Stimulated activated naive B cell treated with anti-CD40 and anti-IgM and Interleukin-4, amounts not matched to agents 10 μg/mL and 1 μg/mL and 100 μg/mL, for 72 hours (primary cell): ENCODE measurements around the gene KCTD17.

ENCODE experiments used
- ATAC-seq, 2 donors: fragments of 150-1000 bp; cut with Tn5 transposase; replicated peaks; 2 replicates each; pipeline ENCODE4 v1.10.0; 2021; ENCODE audit warnings: moderate library complexity in 1 of 2
- DNase-seq: peaks from one replicate; pipeline ENCODE4 v3.0.0; 2021
- H3K27ac Mint-ChIP-seq: one replicate; pipeline ENCODE4 v1.8.0; 2022; ENCODE audit warnings: mild to moderate bottlenecking, mixed read lengths
- H3K27me3 Mint-ChIP-seq, 2 donors: one replicate each; pipeline ENCODE4 v1.8.0; 2022; ENCODE audit warnings: mixed read lengths in 2 of 2
- H3K36me3 Mint-ChIP-seq, 2 donors: one replicate each; pipeline ENCODE4 v1.8.0; 2022; ENCODE audit warnings: mixed read lengths in 2 of 2, mild to moderate bottlenecking in 1 of 2
- H3K4me1 Mint-ChIP-seq, 2 donors: one replicate each; pipeline ENCODE4 v1.8.0; 2022; ENCODE audit warnings: mixed read lengths in 2 of 2, mild to moderate bottlenecking in 1 of 2
- H3K4me3 Mint-ChIP-seq, 2 donors: one replicate each; pipeline ENCODE4 v1.8.0; 2022; ENCODE audit warnings: mild to moderate bottlenecking in 2 of 2, mixed read lengths in 2 of 2, moderate library complexity in 1 of 2
- H3K9me3 Mint-ChIP-seq, 2 donors: one replicate each; pipeline ENCODE4 v1.8.0; 2022; ENCODE audit warnings: mixed read lengths in 2 of 2, mild to moderate bottlenecking in 1 of 2

KCTD17 gene

GRCh38 chr22:37097346-37097745 lies 45.8 kb downstream of the KCTD17 start:
- Mint-ChIP-seq H3K27ac (no peak overlapping the region), H3K4me1 (peaks cover 9 to 26% of the 10 kb centered on the region in 2 donors), H3K27me3 (peaks cover 44 to 47% of the 10 kb centered on the region in 2 donors), H3K9me3 (no peaks in the 10 kb centered on the region), H3K36me3 (no peaks in the 10 kb centered on the region), H3K4me3 (no peak overlapping the region)
- DNase-seq (no peak), ATAC-seq (no peak)

GRCh38 chr22:37098976-37099591 lies 47.5 kb downstream of the KCTD17 start:
- H3K9me3 Mint-ChIP-seq = no peaks in the 10 kb centered on the region
- H3K27me3 Mint-ChIP-seq = peaks cover 46 to 48% of the 10 kb centered on the region in 2 donors
- peaks cover 14 to 31% of the 10 kb centered on the region in 2 donors for H3K4me1 Mint-ChIP-seq
- DNase-seq (no peak), ATAC-seq (no peak)
- no peak overlapping the region for H3K4me3 Mint-ChIP-seq
- H3K36me3 Mint-ChIP-seq = no peaks in the 10 kb centered on the region
- H3K27ac Mint-ChIP-seq = no peak overlapping the region

GRCh38 chr22:37100589-37101127 lies 49.1 kb downstream of the KCTD17 start:
- ATAC-seq = peak; percentile 73
- no peaks in the 10 kb centered on the region for H3K36me3 Mint-ChIP-seq
- H3K4me1 Mint-ChIP-seq = peaks cover 13 to 19% of the 10 kb centered on the region in 2 donors
- H3K27me3 Mint-ChIP-seq = peaks cover 37 to 38% of the 10 kb centered on the region in 2 donors
- no peak for DNase-seq
- no peak overlapping the region for H3K27ac Mint-ChIP-seq
- H3K9me3 Mint-ChIP-seq = no peaks in the 10 kb centered on the region
- H3K4me3 Mint-ChIP-seq = no peak overlapping the region

GRCh38 chr22:37101311-37102066 lies 49.9 kb downstream of the KCTD17 start:
- no peak overlapping the region for H3K4me3 Mint-ChIP-seq
- H3K27me3 Mint-ChIP-seq = peaks cover 32 to 35% of the 10 kb centered on the region in 2 donors
- H3K36me3 Mint-ChIP-seq = no peaks in the 10 kb centered on the region
- peaks cover 13 to 21% of the 10 kb centered on the region in 2 donors for H3K4me1 Mint-ChIP-seq
- DNase-seq = no peak
- H3K9me3 Mint-ChIP-seq = no peaks in the 10 kb centered on the region
- no peak overlapping the region for H3K27ac Mint-ChIP-seq
- ATAC-seq = no peak

- Mint-ChIP-seq H3K27ac (no peak overlapping the region), H3K4me3 (no peak overlapping the region), H3K36me3 (no peaks in the 10 kb centered on the region), H3K9me3 (no peaks in the 10 kb centered on the region), H3K4me1 (peaks cover 12 to 23% of the 10 kb centered on the region in 2 donors), H3K27me3 (peaks cover 24 to 31% of the 10 kb centered on the region in 2 donors)
- ATAC-seq (no peak), DNase-seq (no peak)
These were observed 51.6 kb downstream of the KCTD17 start for GRCh38 chr22:37103151-37103550.

- H3K9me3 Mint-ChIP-seq = no peaks in the 10 kb centered on the region
- ATAC-seq (peak in 1 of 2 donors; percentile 16), DNase-seq (no peak)
- H3K27ac Mint-ChIP-seq = no peak overlapping the region
- no peak overlapping the region for H3K4me3 Mint-ChIP-seq
- peaks cover 17 to 24% of the 10 kb centered on the region in 2 donors for H3K27me3 Mint-ChIP-seq
- peaks cover 12 to 21% of the 10 kb centered on the region in 2 donors for H3K4me1 Mint-ChIP-seq
- H3K36me3 Mint-ChIP-seq = no peaks in the 10 kb centered on the region
These were observed 52.3 kb downstream of the KCTD17 start for GRCh38 chr22:37103656-37104452.

- DNase-seq = no peak
- no peak for ATAC-seq
- Mint-ChIP-seq H3K27ac (no peak overlapping the region), H3K36me3 (no peaks in the 10 kb centered on the region), H3K4me3 (no peak overlapping the region), H3K4me1 (peaks cover 10 to 17% of the 10 kb centered on the region in 2 donors), H3K9me3 (no peaks in the 10 kb centered on the region), H3K27me3 (peaks cover 10 to 14% of the 10 kb centered on the region in 2 donors)
These were observed 53.6 kb downstream of the KCTD17 start for GRCh38 chr22:37105154-37105553.

GRCh38 chr22:37105990-37106389 lies 54.4 kb downstream of the KCTD17 start:
- Mint-ChIP-seq H3K4me1 (peaks cover 6 to 9% of the 10 kb centered on the region in 2 donors), H3K36me3 (no peaks in the 10 kb centered on the region), H3K27me3 (peaks cover 10 to 16% of the 10 kb centered on the region in 2 donors), H3K4me3 (no peak overlapping the region), H3K9me3 (no peaks in the 10 kb centered on the region), H3K27ac (no peak overlapping the region)
- no peak for ATAC-seq
- no peak for DNase-seq

GRCh38 chr22:37107816-37108621 lies 56.5 kb downstream of the KCTD17 start:
- Mint-ChIP-seq H3K4me1 (peaks cover 6 to 9% of the 10 kb centered on the region in 2 donors), H3K36me3 (no peaks in the 10 kb centered on the region), H3K27ac (no peak overlapping the region), H3K27me3 (peaks cover 14 to 21% of the 10 kb centered on the region in 2 donors), H3K9me3 (no peaks in the 10 kb centered on the region), H3K4me3 (no peak overlapping the region)
- DNase-seq = no peak
- no peak for ATAC-seq

GRCh38 chr22:37109242-37109917 lies 57.8 kb downstream of the KCTD17 start, which contains the start of gene TMPRSS6:
TMPRSS6 (minus strand) TSS chr22:37109713; CDS start chr22:37103417, 6,296 bp downstream.
- no peaks in the 10 kb centered on the region for H3K9me3 Mint-ChIP-seq
- ATAC-seq = no peak

GRCh38 chr22:37111156-37111717 lies 59.7 kb downstream of the KCTD17 start:
- no peaks in the 10 kb centered on the region for H3K36me3 Mint-ChIP-seq
- peaks cover 11 to 12% of the 10 kb centered on the region in 2 donors for H3K27me3 Mint-ChIP-seq
- H3K4me1 Mint-ChIP-seq = peaks cover 0 to 4% of the 10 kb centered on the region in 2 donors
- H3K4me3 Mint-ChIP-seq = no peak overlapping the region
- ATAC-seq = no peak
- no peak overlapping the region for H3K27ac Mint-ChIP-seq
- DNase-seq = no peak
- H3K9me3 Mint-ChIP-seq = no peaks in the 10 kb centered on the region

More at GRCh38 chr22:37109242-37109917, 57.8 kb downstream of the KCTD17 start, which contains the start of gene TMPRSS6:
- Mint-ChIP-seq H3K4me1 (peaks cover 0 to 4% of the 10 kb centered on the region in 2 donors), H3K27me3 (peaks cover 6 to 12% of the 10 kb centered on the region in 2 donors), H3K36me3 (no peaks in the 10 kb centered on the region), H3K4me3 (no peak within 1 kb of the TSS), H3K27ac (no peak within 1 kb of the TSS)
- DNase-seq = no peak

GRCh38 chr22:37112084-37112728 lies 60.7 kb downstream of the KCTD17 start:
- Mint-ChIP-seq H3K27me3 (peaks cover 6 to 11% of the 10 kb centered on the region in 2 donors), H3K36me3 (no peaks in the 10 kb centered on the region), H3K9me3 (no peaks in the 10 kb centered on the region), H3K4me3 (no peak overlapping the region), H3K4me1 (no peaks in the 10 kb centered on the region), H3K27ac (no peak overlapping the region)
- no peak for ATAC-seq
- DNase-seq = no peak
